Colonic mucosa (tissue), 4 donors: Measurements from ENCODE around the gene PLPPR3. TPM values are rescaled to one million over a fixed set of nuclear protein-coding genes. Genes with fewer than 3 reads are reported as not detected.

Source experiments
- DNase-seq: peaks from one replicate; pipeline ENCODE4 v3.0.0-alpha.2; 2020
- H3K27ac ChIP-seq: fragments of 200-600 bp; one replicate; pipeline ENCODE4 v1.8.0; 2021
- H3K27me3 ChIP-seq: fragments of 200-600 bp; one replicate; pipeline ENCODE4 v1.8.0; 2021
- H3K36me3 ChIP-seq: fragments of 200-600 bp; one replicate; pipeline ENCODE4 v1.8.0; 2021
- H3K4me1 ChIP-seq: fragments of 200-600 bp; one replicate; pipeline ENCODE4 v1.8.0; 2021; ENCODE audit warnings: mild to moderate bottlenecking
- H3K4me3 ChIP-seq: fragments of 200-600 bp; one replicate; pipeline ENCODE4 v1.8.0; 2021
- H3K9ac ChIP-seq, 2 donors: one replicate each; pipeline ENCODE4 v1.7.0; 2013; ENCODE audit warnings: control low read depth in 2 of 2, low read depth in 2 of 2, low read length in 2 of 2
- H3K9me3 ChIP-seq: fragments of 200-600 bp; one replicate; pipeline ENCODE4 v1.8.0; 2021
- CTCF ChIP-seq: fragments of 200-600 bp; IDR thresholded peaks from one replicate; pipeline ENCODE4 v1.8.0; 2022; ENCODE audit warnings: antibody characterized with exemption, mild to moderate bottlenecking
- intact Hi-C: fragments of 100-400 bp; cut with DNase I; formaldehyde crosslinking; loops from one replicate; pipeline ENCODE4 v1.14.1; 2022
- total RNA-seq, 2 donors: library from RNA; stranded (reverse); fragmentation: NEBNext Ultra II Directional in 1 of 2; extraction: Animal tissue kit (Norgen Biotek cat#: 25700) in 1 of 2; gene quantifications; one replicate each; pipeline ENCODE4 v1.2.1, GENCODE V29; 2021
- donor health status: healthy.
- donor health status: DM: no; HTN: no; CAD: no.
- donor health status: DM: no; HTN: no; CAD: no.

PLPPR3 gene
- total RNA-seq, 2 donors from 2014 or later = 0.22 TPM; not detected in 1

- Histone ChIP-seq H3K9ac (no peak overlapping the region), H3K4me3 (no peak overlapping the region), H3K9me3 (no peaks in the 10 kb centered on the region), H3K27me3 (no peaks in the 10 kb centered on the region), H3K4me1 (no peaks in the 10 kb centered on the region), H3K36me3 (no peaks in the 10 kb centered on the region), H3K27ac (peak overlapping the region; percentile 40)
- TF ChIP-seq CTCF = no peak
- no peak for DNase-seq
- intact Hi-C loops = loop anchor here (10.0 kb wide), 1 partner anchor 196 kb away; no protein-coding TSS in a partner anchor
Measured at GRCh38 chr19:778910-779653, 42.7 kb downstream of the PLPPR3 start.

GRCh38 chr19:776549-776948 is 45.2 kb downstream of the PLPPR3 start:
- no peak for TF ChIP-seq CTCF
- intact Hi-C loops = loop anchor here (10.0 kb wide), 1 partner anchor 198 kb away; no protein-coding TSS in a partner anchor
- Histone ChIP-seq H3K9ac (no peak overlapping the region), H3K27me3 (no peaks in the 10 kb centered on the region), H3K27ac (no peak overlapping the region), H3K36me3 (no peaks in the 10 kb centered on the region), H3K9me3 (no peaks in the 10 kb centered on the region), H3K4me1 (no peaks in the 10 kb centered on the region), H3K4me3 (no peak overlapping the region)
- DNase-seq = no peak

GRCh38 chr19:772730-773436 is 48.9 kb downstream of the PLPPR3 start:
- Histone ChIP-seq H3K9me3 (no peaks in the 10 kb centered on the region), H3K4me1 (no peaks in the 10 kb centered on the region), H3K27me3 (no peaks in the 10 kb centered on the region), H3K4me3 (no peak overlapping the region), H3K27ac (no peak overlapping the region), H3K9ac (no peak overlapping the region), H3K36me3 (no peaks in the 10 kb centered on the region)
- intact Hi-C loops = loop anchor here (10.0 kb wide), 1 partner anchor 202 kb away; no protein-coding TSS in a partner anchor
- DNase-seq = no peak
- no peak for TF ChIP-seq CTCF

GRCh38 chr19:772063-772462 is 49.7 kb downstream of the PLPPR3 start:
- no peak overlapping the region for H3K27ac ChIP-seq
- DNase-seq = no peak
- no peaks in the 10 kb centered on the region for H3K27me3 ChIP-seq
- no peaks in the 10 kb centered on the region for H3K9me3 ChIP-seq
- intact Hi-C loops = loop anchor here (10.0 kb wide), 1 partner anchor 203 kb away; no protein-coding TSS in a partner anchor
- H3K9ac ChIP-seq = no peak overlapping the region
- H3K4me3 ChIP-seq = no peak overlapping the region
- no peaks in the 10 kb centered on the region for H3K36me3 ChIP-seq
- H3K4me1 ChIP-seq = no peaks in the 10 kb centered on the region
- no peak for TF ChIP-seq CTCF

GRCh38 chr19:771332-771785 is 50.4 kb downstream of the PLPPR3 start:
- Histone ChIP-seq H3K27me3 (no peaks in the 10 kb centered on the region), H3K4me1 (no peaks in the 10 kb centered on the region), H3K36me3 (no peaks in the 10 kb centered on the region), H3K9ac (no peak overlapping the region), H3K9me3 (no peaks in the 10 kb centered on the region), H3K4me3 (no peak overlapping the region), H3K27ac (no peak overlapping the region)
- no peak for DNase-seq
- TF ChIP-seq CTCF = peak; percentile 37
- intact Hi-C loops = loop anchor here (2.0 to 10.0 kb wide), 2 partner anchors 149 to 203 kb away; no protein-coding TSS in a partner anchor
